Measurements from ENCODE around the gene CLDN9. TPM values are rescaled to one million over a fixed set of nuclear protein-coding genes. Genes with fewer than 3 reads are reported as not detected.

CLDN9 gene
- polyA plus RNA-seq, 1 donor from 2014 or later, result not detected

DNA sequence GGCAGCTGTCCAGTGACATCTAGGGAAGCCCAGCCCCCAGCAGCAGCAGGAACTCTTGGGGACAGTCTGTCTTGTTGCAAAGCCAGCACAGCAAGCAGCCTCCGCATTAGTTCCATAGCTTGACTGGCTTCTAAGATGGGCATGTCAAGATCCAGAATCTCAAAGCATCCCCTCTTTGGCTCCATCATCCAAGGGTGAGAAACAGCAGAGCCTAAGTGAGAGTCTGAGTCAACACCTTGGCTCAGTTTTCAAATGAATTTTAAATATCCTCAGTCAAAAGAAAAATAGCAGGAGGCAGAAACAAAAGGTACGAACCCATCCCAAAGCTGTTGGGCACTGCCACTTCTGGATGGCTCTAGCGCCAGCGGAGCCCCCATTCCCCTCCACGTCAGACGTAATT lies 2.2 kb downstream of the CLDN9 start:
- Histone ChIP-seq H3K4me3 (ENCODE audit: low read length) (no peak overlapping the region), H3F3A (ENCODE audit: insufficient read depth, low read length, poor library complexity, severe bottlenecking) (no peaks in the 10 kb centered on the region), H3K27ac (ENCODE audit: low read length) (no peak overlapping the region), H4K20me1 (ENCODE audit: insufficient read depth) (no peaks in the 10 kb centered on the region), H3K9me3 (ENCODE audit: low read length) (no peaks in the 10 kb centered on the region), H2AFZ (ENCODE audit: low read depth, low read length) (no peak overlapping the region), H3K4me2 (ENCODE audit: low read length) (no peak overlapping the region), H3K9me2 (ENCODE audit: insufficient read depth, low read length) (no peaks in the 10 kb centered on the region), H3K9ac (ENCODE audit: low read length) (no peak overlapping the region), H3K79me2 (replicated peaks; ENCODE audit: insufficient read depth, low read length) (no peaks in the 10 kb centered on the region), H3K36me3 (ENCODE audit: insufficient read depth, low read length) (no peaks in the 10 kb centered on the region), H3K27me3 (ENCODE audit: insufficient read depth, low read depth, low read length) (peaks cover 44% of the 10 kb centered on the region)
- TF ChIP-seq EZH2 (IDR thresholded peaks at IDR 0.05; ENCODE audit: borderline replicate concordance, insufficient read depth, low read length, poor library complexity, severe bottlenecking) (no peak), TAF1 (IDR thresholded peaks at IDR 0.05; ENCODE audit: low read depth) (no peak), REST (IDR thresholded peaks at IDR 0.05; ENCODE audit: borderline replicate concordance) (no peak), EP300 (conservative IDR thresholded peaks at IDR 0.05; ENCODE audit: poor library complexity, severe bottlenecking) (no peak), RAD21 (conservative IDR thresholded peaks at IDR 0.05) (no peak), CTCF (IDR thresholded peaks at IDR 0.05; ENCODE audit: poor library complexity, severe bottlenecking) (no peak), MXI1 (conservative IDR thresholded peaks at IDR 0.05; ENCODE audit: poor library complexity, severe bottlenecking) (no peak), SMC3 (conservative IDR thresholded peaks at IDR 0.05; ENCODE audit: poor library complexity) (no peak), POLR2AphosphoS5 (IDR thresholded peaks at IDR 0.05) (no peak)

DNA sequence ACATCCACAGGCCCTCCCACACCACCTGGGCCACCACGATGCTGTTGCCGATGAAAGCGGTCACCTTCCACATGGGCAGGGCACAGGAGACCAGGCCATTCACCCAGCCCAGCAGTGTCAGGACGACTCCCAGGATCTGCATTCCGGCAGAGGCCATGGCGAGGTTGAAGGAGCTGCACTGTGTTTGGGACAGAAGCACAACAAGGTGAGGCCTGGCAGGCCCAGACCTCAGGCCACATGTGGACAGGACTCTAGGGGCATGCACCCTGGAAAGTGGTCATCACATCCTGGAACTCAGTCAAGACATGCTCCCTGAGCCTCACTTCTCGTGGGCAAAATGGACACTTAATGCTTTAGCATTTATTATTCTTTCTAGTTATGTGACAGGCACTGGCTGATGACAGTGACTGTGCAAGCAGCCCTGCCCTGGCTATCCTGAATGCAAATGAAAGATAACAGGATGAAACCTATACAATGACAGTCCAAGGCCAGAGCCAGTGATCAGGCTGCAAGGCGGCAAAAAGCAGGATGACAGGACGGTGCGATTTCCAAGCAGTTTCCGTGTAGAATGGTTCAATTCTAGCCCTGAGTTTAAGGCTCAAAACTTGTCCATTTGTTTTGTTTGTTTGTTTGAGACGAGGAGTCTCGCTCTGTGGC lies 3.3 kb downstream of the CLDN9 start:
- H3K79me2 ChIP-seq (replicated peaks; ENCODE audit: insufficient read depth, low read length), result no peaks in the 10 kb centered on the region
- no peak overlapping the region for H3K4me2 ChIP-seq (ENCODE audit: low read length)
- no peak overlapping the region for H3K4me3 ChIP-seq (ENCODE audit: low read length)
- no peak overlapping the region for H2AFZ ChIP-seq (ENCODE audit: low read depth, low read length)
- H3K27ac ChIP-seq (ENCODE audit: low read length), result no peak overlapping the region
- H3K9me3 ChIP-seq (ENCODE audit: low read length), result no peaks in the 10 kb centered on the region
- H3K9ac ChIP-seq (ENCODE audit: low read length), result no peak overlapping the region
- no peaks in the 10 kb centered on the region for H3K36me3 ChIP-seq (ENCODE audit: insufficient read depth, low read length)
- TF ChIP-seq MXI1 (conservative IDR thresholded peaks at IDR 0.05; ENCODE audit: poor library complexity, severe bottlenecking) (no peak), CTCF (IDR thresholded peaks at IDR 0.05; ENCODE audit: poor library complexity, severe bottlenecking) (no peak), REST (IDR thresholded peaks at IDR 0.05; ENCODE audit: borderline replicate concordance) (no peak), EZH2 (IDR thresholded peaks at IDR 0.05; ENCODE audit: borderline replicate concordance, insufficient read depth, low read length, poor library complexity, severe bottlenecking) (no peak), POLR2AphosphoS5 (IDR thresholded peaks at IDR 0.05) (no peak), TAF1 (IDR thresholded peaks at IDR 0.05; ENCODE audit: low read depth) (no peak), SMC3 (conservative IDR thresholded peaks at IDR 0.05; ENCODE audit: poor library complexity) (no peak), RAD21 (conservative IDR thresholded peaks at IDR 0.05) (no peak), EP300 (conservative IDR thresholded peaks at IDR 0.05; ENCODE audit: poor library complexity, severe bottlenecking) (no peak)
- H3F3A ChIP-seq (ENCODE audit: insufficient read depth, low read length, poor library complexity, severe bottlenecking), result no peaks in the 10 kb centered on the region
- no peaks in the 10 kb centered on the region for H4K20me1 ChIP-seq (ENCODE audit: insufficient read depth)
- peaks cover 46% of the 10 kb centered on the region for H3K27me3 ChIP-seq (ENCODE audit: insufficient read depth, low read depth, low read length)
- H3K9me2 ChIP-seq (ENCODE audit: insufficient read depth, low read length), result no peaks in the 10 kb centered on the region

Measured in neural cell (in vitro differentiated cells).